Gastroesophageal sphincter (tissue), 4 donors: ENCODE measurements around the gene GSDMA. TPM values are rescaled to one million over a fixed set of nuclear protein-coding genes. Genes with fewer than 3 reads are reported as not detected.

Source experiments
- ATAC-seq: fragments of 150-250 bp; one replicate; pipeline ENCODE4 v1.9.1; 2016; ENCODE audit warnings: mild to moderate bottlenecking, moderate library complexity
- H3K27ac ChIP-seq, 4 donors: fragments of 200-600 bp; sonication (generic) in 3 of 4; 1 replicate in 3 of 4; 2 replicates in 1 of 4; pipeline ENCODE4 v1.5.1; 2016 to 2019
- H3K27me3 ChIP-seq: fragments of 200-600 bp; sonication (generic); one replicate; pipeline ENCODE4 v1.5.1; 2019
- H3K36me3 ChIP-seq, 2 donors: fragments of 200-600 bp; sonication (generic); one replicate each; pipeline ENCODE4 v1.5.1; 2019; ENCODE audit warnings: control low read depth in 1 of 2
- H3K4me1 ChIP-seq, 3 donors: fragments of 200-600 bp; sonication (generic); 1 replicate in 2 of 3; 2 replicates in 1 of 3; pipeline ENCODE4 v1.5.1; 2016 to 2019; ENCODE audit warnings: control low read depth in 2 of 3
- H3K4me3 ChIP-seq, 2 donors: fragments of 200-600 bp; sonication (generic); one replicate each; pipeline ENCODE4 v1.5.1; 2019; ENCODE audit warnings: mild to moderate bottlenecking in 1 of 2, moderate library complexity in 1 of 2
- H3K9me3 ChIP-seq, 3 donors: fragments of 200-600 bp; sonication (generic); one replicate each; pipeline ENCODE4 v1.5.1; 2017 to 2019; ENCODE audit warnings: control low read depth in 2 of 3
- CTCF ChIP-seq, 4 experiments: fragments of 200-600 bp in 2 of 4; fragments of 450-650 bp in 2 of 4; sonication (generic) in 1 of 4; IDR thresholded peaks; one replicate each; pipeline ENCODE4 v1.5.1; 2017 to 2019; ENCODE audit warnings: antibody characterized with exemption in 4 of 4, mild to moderate bottlenecking in 2 of 4, moderate library complexity in 2 of 4
- EP300 ChIP-seq: sonication (generic); formaldehyde crosslinking; IDR thresholded peaks from one replicate; pipeline ENCODE4 v1.6.1; 2017; ENCODE audit warnings: antibody characterized with exemption, mild to moderate bottlenecking
- POLR2A ChIP-seq, 2 donors: fragments of 450-650 bp; IDR thresholded peaks; one replicate each; pipeline ENCODE4 v1.6.1; 2017; ENCODE audit warnings: antibody characterized with exemption in 2 of 2, mild to moderate bottlenecking in 2 of 2, moderate library complexity in 1 of 2
- POLR2AphosphoS5 ChIP-seq: sonication (generic); formaldehyde crosslinking; IDR thresholded peaks from one replicate; pipeline ENCODE4 v1.6.1; 2017; ENCODE audit warnings: antibody characterized with exemption
- WGBS, 2 donors: methylation state at CpG; one replicate each; pipeline ENCODE4 v1.1.5; 2018; ENCODE audit warnings: low coverage in 1 of 2; 5-methylcytosine and 5-hydroxymethylcytosine counted together
- total RNA-seq, 4 donors: library from RNA; depleted of rRNA; stranded (reverse); fragments of >200 nt; gene quantifications; one replicate each; pipeline ENCODE4 v1.1.0, GENCODE V29; 2016

The GSDMA gene
- total RNA-seq, 4 donors from 2014 or later: 0.35 to 1.6 (median 0.54) TPM; not detected in 1

DNA sequence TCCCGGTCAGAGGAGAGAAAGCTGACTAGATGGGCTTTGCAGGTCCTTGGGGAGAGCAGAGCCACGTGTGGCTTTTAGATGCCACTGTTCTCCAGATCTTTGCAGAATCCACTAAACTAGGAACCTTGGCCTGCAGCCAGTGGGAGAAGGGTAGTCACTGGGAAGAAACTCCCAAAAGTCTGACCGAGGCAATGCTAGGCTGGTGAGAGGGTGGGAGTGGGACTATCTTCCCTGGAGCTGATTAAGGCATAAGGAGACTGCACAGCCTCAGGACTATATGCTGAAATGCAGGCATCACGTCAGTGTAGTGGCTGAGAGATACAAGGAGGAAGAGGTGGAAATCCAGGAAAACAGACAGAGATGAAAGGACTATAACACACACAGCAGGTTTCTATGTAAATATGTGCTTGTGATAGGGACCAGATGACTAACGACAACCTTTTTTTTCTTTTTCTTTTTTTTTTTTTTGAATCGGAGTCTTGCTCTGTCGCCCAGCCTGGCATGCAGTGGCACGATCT, 2.2 kb upstream of the GSDMA start:
- H3K9me3 ChIP-seq: no peaks in the 10 kb centered on the region
- ATAC-seq: no peak
- H3K27me3 ChIP-seq: peaks cover 27% of the 10 kb centered on the region
- TF ChIP-seq POLR2A (IDR thresholded peaks at IDR 0.05) (no peak), EP300 (no peak)
- no peak overlapping the region for H3K27ac ChIP-seq
- peaks cover 0 to 8% (median 0%) of the 10 kb centered on the region in 3 donors for H3K4me1 ChIP-seq
- H3K4me3 ChIP-seq: no peak overlapping the region
- 51 to 62% methylated on average over 3 to 7 of the region's 8 CpGs for WGBS, 2 donors
- H3K36me3 ChIP-seq: no peaks in the 10 kb centered on the region

DNA sequence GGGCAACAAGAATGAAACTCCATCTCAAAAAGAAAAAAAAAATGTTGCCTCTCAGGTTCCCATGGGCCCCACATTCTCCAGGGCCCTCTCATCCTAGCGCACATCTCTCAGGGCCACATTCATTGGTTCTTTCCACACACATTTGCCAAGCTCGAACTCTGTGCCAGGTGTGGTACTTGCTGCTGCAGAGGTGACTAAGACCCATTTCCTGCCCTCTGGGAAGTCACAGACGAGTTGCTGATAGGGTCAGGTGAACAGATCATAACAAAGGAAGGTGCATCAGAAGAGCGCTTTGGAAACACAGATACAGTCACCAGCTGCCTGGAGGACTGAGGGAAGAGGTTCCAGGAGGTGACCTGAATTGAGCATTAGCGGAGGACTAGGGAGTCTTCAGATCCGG, 1.0 kb downstream of the GSDMA start:
- H3K4me1 ChIP-seq: peaks cover 0 to 6% (median 0%) of the 10 kb centered on the region in 3 donors
- no peak overlapping the region for H3K4me3 ChIP-seq
- H3K9me3 ChIP-seq: no peaks in the 10 kb centered on the region
- H3K27ac ChIP-seq: no peak overlapping the region
- H3K36me3 ChIP-seq: no peaks in the 10 kb centered on the region
- WGBS, 2 donors: 71 to 79% methylated on average over 2 to 5 of the region's 6 CpGs
- TF ChIP-seq POLR2A (IDR thresholded peaks at IDR 0.05): no peak
- TF ChIP-seq CTCF (IDR thresholded peaks at IDR 0.05): no peak
- TF ChIP-seq POLR2AphosphoS5: no peak
- no peak for TF ChIP-seq EP300
- H3K27me3 ChIP-seq: peaks cover 38% of the 10 kb centered on the region
- ATAC-seq: no peak

DNA sequence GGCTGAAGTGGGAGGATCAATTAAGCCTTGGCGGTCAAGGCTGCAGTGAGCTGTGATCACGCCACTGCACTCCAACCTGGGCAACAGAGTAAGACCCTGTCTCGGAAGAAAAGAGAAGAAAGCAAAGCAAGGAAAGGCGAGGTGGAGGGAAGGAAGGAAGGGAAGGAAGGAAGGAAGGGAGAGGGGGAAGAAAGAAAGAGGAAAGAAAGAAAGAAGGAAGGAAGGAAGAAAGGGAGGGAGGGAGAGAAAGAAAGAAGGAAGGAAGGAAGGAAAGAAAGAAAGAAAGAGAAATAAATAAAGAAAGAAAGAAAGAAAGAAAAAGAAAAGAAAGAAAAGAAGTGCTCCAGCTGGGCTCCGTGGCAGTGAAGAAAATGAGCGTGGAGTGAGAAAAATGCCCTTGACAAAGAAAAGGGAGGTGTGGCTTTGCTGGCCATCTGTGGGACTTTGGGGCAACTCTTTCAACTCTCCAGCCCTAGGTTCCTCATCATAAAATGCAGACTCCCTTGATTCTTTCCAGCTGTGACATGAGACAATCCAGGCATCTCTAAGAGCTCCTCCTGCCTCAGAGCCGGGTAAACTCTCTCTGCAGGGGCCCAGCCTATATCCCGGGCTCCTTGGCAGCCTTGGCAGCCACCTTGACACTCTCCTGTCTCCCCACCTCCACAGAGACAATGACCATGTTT, 2.4 kb downstream of the GSDMA start:
- Histone ChIP-seq H3K27me3 (peaks cover 51% of the 10 kb centered on the region), H3K4me1 (no peaks in the 10 kb centered on the region), H3K27ac (no peak overlapping the region), H3K4me3 (no peak overlapping the region), H3K36me3 (no peaks in the 10 kb centered on the region), H3K9me3 (no peaks in the 10 kb centered on the region)
- ATAC-seq: no peak
- WGBS, 2 donors: 42 to 57% methylated on average over 2 to 7 of the region's 8 CpGs
- TF ChIP-seq POLR2A (IDR thresholded peaks at IDR 0.05): no peak
- no peak for TF ChIP-seq POLR2AphosphoS5
- TF ChIP-seq CTCF (IDR thresholded peaks at IDR 0.05): no peak
- no peak for TF ChIP-seq EP300

- no peaks in the 10 kb centered on the region for H3K36me3 ChIP-seq
- H3K27me3 ChIP-seq: peaks cover 64% of the 10 kb centered on the region
- TF ChIP-seq EP300: no peak
- TF ChIP-seq CTCF (IDR thresholded peaks at IDR 0.05): no peak
- TF ChIP-seq POLR2AphosphoS5: no peak
- TF ChIP-seq POLR2A (IDR thresholded peaks at IDR 0.05): no peak
- no peak overlapping the region for H3K4me3 ChIP-seq
- no peak for ATAC-seq
- no peaks in the 10 kb centered on the region for H3K9me3 ChIP-seq
- no peak overlapping the region for H3K27ac ChIP-seq
- WGBS, 2 donors: 88% methylated on average over 4 of the region's 6 CpGs; no CpG with 5 or more reads in 1 of the 2 donors
- no peaks in the 10 kb centered on the region for H3K4me1 ChIP-seq
Observed at GRCh38 chr17:39966771-39967170, 4.0 kb downstream of the GSDMA start.

DNA sequence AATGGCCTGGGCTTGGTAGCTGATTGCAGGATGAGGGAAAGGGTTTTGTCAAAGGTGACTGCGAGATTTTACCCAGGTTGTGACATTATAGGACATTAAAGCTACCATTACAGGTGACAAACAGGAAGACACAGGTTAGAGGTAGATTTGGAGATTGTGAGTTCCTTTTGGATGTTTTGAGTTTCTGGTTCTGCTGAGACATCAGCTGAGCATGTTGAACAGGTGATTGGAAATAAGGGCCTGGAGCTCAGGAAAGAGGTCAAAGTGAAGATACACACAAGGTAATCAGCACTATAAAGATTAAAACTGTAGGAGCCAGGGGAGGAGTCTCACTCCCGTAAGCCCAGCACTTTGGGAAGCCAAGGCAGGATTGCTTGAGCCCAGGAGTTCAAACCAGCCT, 6.0 kb downstream of the GSDMA start:
- 79 to 90% methylated on average over 1 to 2 of the region's 2 CpGs for WGBS, 2 donors
- Histone ChIP-seq H3K9me3 (no peaks in the 10 kb centered on the region), H3K4me1 (no peaks in the 10 kb centered on the region), H3K27ac (no peak overlapping the region), H3K27me3 (peaks cover 61% of the 10 kb centered on the region), H3K4me3 (no peak overlapping the region), H3K36me3 (no peaks in the 10 kb centered on the region)
- TF ChIP-seq CTCF (IDR thresholded peaks at IDR 0.05) (no peak), POLR2A (IDR thresholded peaks at IDR 0.05) (no peak), POLR2AphosphoS5 (no peak), EP300 (no peak)
- no peak for ATAC-seq
